ENCODE data around the gene RAN. TPM values are rescaled to one million over a fixed set of nuclear protein-coding genes. Genes with fewer than 3 reads are reported as not detected.
"Not testable (repeated sequence)": the region's sequence is repeated elsewhere in the genome, so short reads cannot be mapped to it uniquely, and the experiment has no call there.

RAN gene
- total RNA-seq, 2 donors from 2014 or later = 1,100 to 1,397 TPM

DNA sequence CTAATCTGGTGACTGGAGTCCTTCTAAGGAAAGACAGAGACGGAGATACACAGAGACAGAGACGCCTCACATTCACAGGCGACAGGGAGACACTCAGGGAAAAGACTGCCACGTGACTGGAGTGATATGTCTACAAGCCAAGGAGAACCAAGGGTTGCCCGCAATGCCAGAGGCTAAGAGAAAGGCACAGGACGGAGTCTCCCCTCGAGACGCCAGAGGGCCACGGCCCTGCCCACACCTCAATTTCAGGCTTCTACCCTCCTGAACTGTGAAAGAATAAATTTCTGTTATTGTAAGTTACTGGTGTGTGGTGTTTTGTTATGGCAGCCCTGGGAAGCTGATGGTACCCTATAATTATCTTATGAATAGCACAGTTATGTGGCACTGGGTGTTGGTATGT is 11.6 kb upstream of the RAN start:
- ATAC-seq (replicated peaks in 1 of 2) = no peak
- H3K4me3 Mint-ChIP-seq = no peak overlapping the region
- no peak overlapping the region for H3K27ac Mint-ChIP-seq
- peaks cover 4 to 9% of the 10 kb centered on the region in 2 donors for H3K9me3 Mint-ChIP-seq
- DNase-seq = no peak
- H3K36me3 Mint-ChIP-seq (ENCODE audit: insufficient read depth in 2 of 2) = peaks cover 13 to 14% of the 10 kb centered on the region in 2 donors
- H3K4me1 Mint-ChIP-seq (ENCODE audit: low read depth) = no peaks in the 10 kb centered on the region
- H3K27me3 Mint-ChIP-seq (ENCODE audit: low read depth) = no peaks in the 10 kb centered on the region

DNA sequence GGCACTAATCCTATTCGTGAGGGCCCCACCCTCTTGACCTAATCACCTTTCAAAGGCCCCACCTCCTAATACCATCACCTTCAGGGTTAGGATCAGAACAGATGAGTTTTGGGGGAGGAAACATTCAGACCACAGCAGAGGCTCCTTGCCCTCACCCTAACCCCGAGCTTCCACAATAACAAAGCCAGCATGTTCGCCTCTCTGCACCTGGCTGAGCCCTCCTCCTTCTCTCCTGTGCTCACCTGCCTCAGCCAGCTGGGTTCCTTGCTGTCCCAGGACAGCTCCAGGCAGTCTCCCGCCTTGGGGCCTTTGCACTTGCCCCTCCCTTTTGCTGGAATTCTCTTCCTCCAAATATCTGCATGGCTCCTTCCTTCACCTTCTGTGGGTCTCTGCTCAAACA is 9.7 kb upstream of the RAN start:
- ATAC-seq (replicated peaks in 1 of 2) (no peak), DNase-seq (no peak)
- H3K4me1 Mint-ChIP-seq (ENCODE audit: low read depth) = no peaks in the 10 kb centered on the region
- H3K36me3 Mint-ChIP-seq (ENCODE audit: insufficient read depth in 2 of 2) = peaks cover 9 to 10% of the 10 kb centered on the region in 2 donors
- H3K27me3 Mint-ChIP-seq (ENCODE audit: low read depth) = no peaks in the 10 kb centered on the region
- no peak overlapping the region for H3K27ac Mint-ChIP-seq
- H3K4me3 Mint-ChIP-seq = no peak overlapping the region
- peaks cover 0 to 4% of the 10 kb centered on the region in 2 donors for H3K9me3 Mint-ChIP-seq

DNA sequence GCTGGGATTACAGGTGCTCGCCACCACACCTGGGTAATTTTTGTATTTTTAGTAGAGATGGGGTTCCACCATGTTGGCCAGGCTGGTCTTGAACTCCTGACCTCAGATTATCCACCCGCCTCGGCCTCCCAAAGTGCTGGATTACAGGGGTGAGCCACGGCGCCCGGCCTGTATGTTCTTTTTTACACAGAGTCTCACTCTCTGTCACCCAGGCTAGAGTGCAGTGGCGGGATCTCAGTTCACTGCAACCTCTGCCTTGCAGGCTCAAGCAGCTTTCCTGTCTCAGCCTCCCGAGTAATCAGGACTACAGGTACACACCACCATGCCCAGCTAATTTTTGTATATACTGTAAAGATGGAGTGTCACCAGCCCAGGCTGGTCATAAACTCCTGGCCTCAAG is 9.1 kb upstream of the RAN start:
- not testable (repeated sequence) for H3K4me3 Mint-ChIP-seq; H3K9me3 Mint-ChIP-seq; H3K27me3 Mint-ChIP-seq (ENCODE audit: low read depth); ATAC-seq (replicated peaks in 1 of 2); H3K27ac Mint-ChIP-seq; H3K4me1 Mint-ChIP-seq (ENCODE audit: low read depth); DNase-seq; H3K36me3 Mint-ChIP-seq (ENCODE audit: insufficient read depth in 2 of 2)

DNA sequence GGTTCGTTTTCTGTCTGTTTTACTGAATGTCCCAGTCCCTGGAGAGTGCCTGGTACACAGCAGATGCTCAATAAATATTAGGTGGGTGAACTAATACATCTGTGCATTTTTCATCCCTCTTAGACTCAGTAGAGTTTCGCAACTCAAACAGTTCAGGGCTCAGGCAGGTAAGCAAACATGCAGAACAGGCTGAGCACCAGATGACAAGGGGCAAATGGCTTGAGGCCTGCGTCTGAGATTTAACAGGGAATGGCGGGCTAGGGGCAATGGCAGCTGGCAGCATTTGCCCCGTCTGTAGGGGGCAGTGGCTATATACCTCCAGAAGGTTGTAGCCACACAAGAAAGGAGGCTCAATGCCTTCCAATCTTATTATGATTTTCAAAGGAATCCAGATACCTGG is 8.6 kb upstream of the RAN start:
- Mint-ChIP-seq H3K4me3 (no peak overlapping the region), H3K9me3 (peaks cover 0 to 5% of the 10 kb centered on the region in 2 donors), H3K27me3 (ENCODE audit: low read depth) (no peaks in the 10 kb centered on the region), H3K27ac (no peak overlapping the region), H3K36me3 (ENCODE audit: insufficient read depth in 2 of 2) (peaks cover 3 to 4% of the 10 kb centered on the region in 2 donors), H3K4me1 (ENCODE audit: low read depth) (peaks cover 4% of the 10 kb centered on the region)
- DNase-seq (no peak), ATAC-seq (replicated peaks in 1 of 2) (no peak)

DNA sequence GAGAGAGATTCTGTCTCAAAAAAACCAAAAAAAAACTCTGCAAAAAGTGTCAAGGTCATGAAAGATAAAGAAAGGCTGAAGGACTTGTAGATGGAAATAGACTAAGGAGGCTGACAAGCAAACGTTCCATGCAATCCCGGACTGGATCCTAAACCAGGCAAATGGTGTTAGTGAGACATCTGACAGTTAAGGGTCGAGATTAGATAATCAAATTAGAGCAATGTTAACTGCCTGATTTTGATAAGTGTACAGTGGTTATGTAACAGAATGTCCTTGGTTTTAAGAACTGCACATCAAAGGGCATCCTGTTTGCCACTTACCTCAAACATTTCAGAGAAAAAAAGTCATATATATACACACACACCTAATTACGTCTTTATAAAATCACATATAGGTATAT is 3.5 kb upstream of the RAN start:
- Mint-ChIP-seq H3K27ac (no peak overlapping the region), H3K36me3 (ENCODE audit: insufficient read depth in 2 of 2) (peaks cover 7 to 10% of the 10 kb centered on the region in 2 donors), H3K4me1 (ENCODE audit: low read depth) (peaks cover 22% of the 10 kb centered on the region), H3K27me3 (ENCODE audit: low read depth) (no peaks in the 10 kb centered on the region), H3K4me3 (no peak overlapping the region), H3K9me3 (peaks cover 0 to 1% of the 10 kb centered on the region in 2 donors)
- ATAC-seq (replicated peaks in 1 of 2) (no peak), DNase-seq (no peak)

DNA sequence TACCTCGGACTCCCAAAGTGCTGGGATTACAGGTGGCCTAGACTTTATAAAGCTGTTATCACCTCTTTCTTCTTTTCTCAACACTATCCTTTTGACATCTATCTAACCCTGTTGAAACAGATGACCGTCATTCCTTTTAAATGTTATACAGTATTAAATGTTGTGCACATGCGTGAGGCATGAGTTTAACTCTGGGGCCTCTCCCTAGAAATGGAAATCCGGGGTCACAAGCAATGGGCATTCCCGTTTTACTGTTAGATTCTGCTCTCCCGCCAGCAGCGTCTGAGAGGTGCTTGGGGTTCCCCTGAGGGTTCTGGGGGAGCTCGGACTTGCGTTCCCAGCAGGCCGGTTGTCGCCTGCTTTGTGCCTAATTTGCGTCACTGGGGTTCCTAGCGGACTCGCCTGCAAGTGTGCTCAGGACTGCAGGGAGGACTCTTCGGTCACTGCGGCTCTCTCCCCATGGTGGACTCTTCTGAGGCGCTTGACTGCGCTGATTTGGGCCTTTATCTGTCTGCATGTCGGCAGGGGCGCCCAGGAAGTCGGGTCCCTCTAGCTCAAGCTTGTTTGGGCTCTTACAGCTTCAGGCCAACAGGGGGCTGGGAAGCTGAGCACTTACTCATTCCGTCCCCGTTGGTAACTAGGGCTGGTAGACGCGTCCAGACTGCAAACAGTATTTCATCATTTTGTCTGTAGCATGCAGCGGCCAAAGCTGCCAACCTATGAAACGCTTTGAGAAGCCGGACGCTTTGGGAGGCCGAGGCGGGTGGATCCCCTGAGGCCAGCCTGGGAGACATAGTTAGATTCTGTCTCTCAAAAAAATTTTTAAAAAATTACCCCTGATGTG is 1.2 kb upstream of the RAN start:
- ATAC-seq (replicated peaks in 1 of 2) (peak; percentile 69 to 73), DNase-seq (peak; percentile 76 to 82)
- Mint-ChIP-seq H3K4me1 (ENCODE audit: low read depth) (peaks cover 45% of the 10 kb centered on the region), H3K27ac (peak overlapping the region; percentile 96), H3K36me3 (ENCODE audit: insufficient read depth in 2 of 2) (peaks cover 18 to 31% of the 10 kb centered on the region in 2 donors), H3K4me3 (peak overlapping the region; percentile 83 to 90), H3K27me3 (ENCODE audit: low read depth) (no peaks in the 10 kb centered on the region), H3K9me3 (peaks cover 0 to 1% of the 10 kb centered on the region in 2 donors)

DNA sequence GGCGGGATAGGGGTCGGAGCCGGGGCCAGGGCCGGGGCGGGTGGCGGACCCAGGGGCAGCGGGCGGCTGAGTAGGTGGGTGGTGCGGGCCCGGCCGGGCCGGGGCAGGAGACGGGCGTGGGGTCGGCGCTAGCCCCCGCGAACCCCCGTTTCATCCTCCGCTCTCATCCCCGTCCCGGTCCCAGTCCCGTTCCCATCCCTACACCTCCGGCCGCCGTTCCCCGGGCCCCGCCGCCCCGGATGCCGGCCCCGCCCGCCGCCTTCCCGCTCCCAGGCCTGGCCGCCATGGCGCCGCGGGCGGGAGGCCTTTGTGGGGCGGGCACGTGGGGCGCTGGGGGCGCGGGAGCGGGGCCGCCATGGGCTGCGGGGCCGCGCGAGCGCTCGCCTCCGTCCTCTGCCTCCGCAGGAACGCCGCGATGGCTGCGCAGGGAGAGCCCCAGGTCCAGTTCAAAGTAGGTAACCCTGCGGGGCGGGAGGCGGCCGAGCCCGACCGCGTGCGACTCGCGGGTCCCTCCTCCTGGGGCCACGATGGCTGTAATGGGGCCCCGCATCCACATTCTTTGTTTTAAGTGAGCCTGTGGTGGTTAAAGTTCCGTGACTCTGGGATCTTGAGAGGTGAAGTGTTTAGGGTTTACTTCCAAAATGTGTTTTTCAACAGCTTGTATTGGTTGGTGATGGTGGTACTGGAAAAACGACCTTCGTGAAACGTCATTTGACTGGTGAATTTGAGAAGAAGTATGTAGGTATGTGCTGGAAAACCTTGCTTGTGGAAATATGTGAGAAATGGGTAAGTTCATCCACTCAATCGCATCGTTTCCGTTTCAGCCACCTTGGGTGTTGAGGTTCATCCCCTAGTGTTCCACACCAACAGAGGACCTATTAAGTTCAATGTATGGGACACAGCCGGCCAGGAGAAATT is 572 bp downstream of the RAN start:
- H3K9me3 Mint-ChIP-seq = peaks cover 0 to 1% of the 10 kb centered on the region in 2 donors
- H3K27ac Mint-ChIP-seq = peak overlapping the region; percentile 96
- peak overlapping the region; percentile 87 to 98 for H3K4me3 Mint-ChIP-seq
- H3K4me1 Mint-ChIP-seq (ENCODE audit: low read depth) = peaks cover 61% of the 10 kb centered on the region
- H3K36me3 Mint-ChIP-seq (ENCODE audit: insufficient read depth in 2 of 2) = peaks cover 20 to 48% of the 10 kb centered on the region in 2 donors
- DNase-seq = peak; percentile 59 to 69
- H3K27me3 Mint-ChIP-seq (ENCODE audit: low read depth) = no peaks in the 10 kb centered on the region
- peak; percentile 38 to 39 for ATAC-seq (replicated peaks in 1 of 2)

DNA sequence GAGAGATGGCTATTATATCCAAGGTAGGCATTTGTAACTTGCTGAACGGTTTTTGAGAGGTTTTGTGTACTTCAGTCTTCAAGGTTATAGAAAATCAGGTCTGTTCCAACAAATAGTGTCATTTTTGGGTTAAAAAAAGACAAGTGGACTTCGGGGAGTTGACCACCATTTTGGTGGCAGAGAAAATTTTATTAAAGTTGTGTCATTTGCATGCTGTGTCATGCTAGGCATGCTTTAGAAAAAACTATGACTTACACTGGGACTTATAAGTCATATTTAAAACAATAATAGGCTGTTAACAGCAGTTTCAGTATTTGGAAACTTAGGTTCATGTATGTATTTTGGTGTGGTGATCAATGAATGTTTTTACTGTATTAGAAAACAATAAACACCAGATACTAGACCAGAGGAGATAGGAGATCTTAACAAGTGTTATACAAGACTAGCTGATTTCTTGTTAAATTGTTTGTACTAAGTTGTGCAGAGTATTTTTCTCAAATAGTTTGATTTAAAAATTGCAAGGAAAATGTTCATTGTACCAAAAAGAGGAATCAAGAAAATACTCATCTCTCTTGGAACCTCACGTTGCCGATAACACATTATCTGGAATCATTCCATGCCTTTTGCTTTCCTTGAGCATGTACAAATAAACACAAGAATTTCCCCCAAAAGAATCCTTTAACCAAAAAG is 1.4 kb downstream of the RAN start:
- ATAC-seq (replicated peaks in 1 of 2) = no peak
- H3K36me3 Mint-ChIP-seq (ENCODE audit: insufficient read depth in 2 of 2) = peaks cover 20 to 52% of the 10 kb centered on the region in 2 donors

DNA sequence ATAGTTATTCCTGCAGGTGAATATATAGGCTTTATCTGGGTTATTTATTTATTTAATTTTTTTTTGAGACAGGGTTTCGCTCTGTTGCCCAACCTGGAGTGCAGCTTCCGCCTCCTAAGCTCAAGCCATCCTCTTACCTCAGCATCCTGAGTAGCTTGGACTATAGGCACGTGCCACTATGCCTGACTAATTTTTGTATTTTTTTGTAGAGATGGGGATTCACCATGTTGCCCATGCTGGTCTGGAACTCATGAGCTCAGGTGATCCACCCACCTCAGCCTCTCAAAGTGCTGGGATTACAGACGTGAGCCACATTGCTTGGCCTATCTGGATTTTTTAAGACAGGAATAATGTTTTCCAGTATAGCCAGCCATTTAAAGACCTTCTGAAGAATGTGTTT is 2.0 kb downstream of the RAN start:
- H3K36me3 Mint-ChIP-seq (ENCODE audit: insufficient read depth in 2 of 2) = peaks cover 20 to 52% of the 10 kb centered on the region in 2 donors
- no peaks in the 10 kb centered on the region for H3K9me3 Mint-ChIP-seq
- peak overlapping the region; percentile 96 for H3K27ac Mint-ChIP-seq
- peak overlapping the region; percentile 87 to 98 for H3K4me3 Mint-ChIP-seq
- DNase-seq (peak in 1 of 2 donors; percentile 14), ATAC-seq (replicated peaks in 1 of 2) (no peak)
- H3K4me1 Mint-ChIP-seq (ENCODE audit: low read depth) = peaks cover 63% of the 10 kb centered on the region
- no peaks in the 10 kb centered on the region for H3K27me3 Mint-ChIP-seq (ENCODE audit: low read depth)

More for the DNA sequence above, 1.4 kb downstream of the RAN start:
- DNase-seq = no peak
- Mint-ChIP-seq H3K4me3 (peak overlapping the region; percentile 87 to 98), H3K9me3 (no peaks in the 10 kb centered on the region), H3K27me3 (ENCODE audit: low read depth) (no peaks in the 10 kb centered on the region), H3K27ac (peak overlapping the region; percentile 96), H3K4me1 (ENCODE audit: low read depth) (peaks cover 66% of the 10 kb centered on the region)

DNA sequence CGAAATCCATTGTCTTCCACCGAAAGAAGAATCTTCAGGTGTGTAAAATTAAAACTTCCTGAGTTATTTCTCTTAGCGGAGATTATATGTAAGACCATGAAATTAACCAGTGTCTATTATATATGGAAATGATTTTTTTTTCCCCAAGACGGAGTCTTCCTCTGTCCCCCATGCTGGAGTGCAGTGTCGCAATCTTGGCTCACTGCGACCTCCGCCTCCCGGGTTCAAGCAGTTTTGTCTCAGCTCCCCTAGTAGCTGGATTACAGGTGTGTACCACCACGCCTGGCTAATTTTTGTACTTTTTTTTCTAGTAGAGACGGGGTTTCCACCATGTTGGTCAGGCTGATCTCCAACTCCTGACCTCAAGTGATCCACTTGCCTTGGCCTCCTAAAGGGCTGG is 2.8 kb downstream of the RAN start:
- peak overlapping the region; percentile 96 for H3K27ac Mint-ChIP-seq
- no peaks in the 10 kb centered on the region for H3K27me3 Mint-ChIP-seq (ENCODE audit: low read depth)
- H3K36me3 Mint-ChIP-seq (ENCODE audit: insufficient read depth in 2 of 2) = peaks cover 20 to 52% of the 10 kb centered on the region in 2 donors
- no peak for DNase-seq
- H3K4me3 Mint-ChIP-seq = peak overlapping the region; percentile 87 to 98
- no peaks in the 10 kb centered on the region for H3K9me3 Mint-ChIP-seq
- H3K4me1 Mint-ChIP-seq (ENCODE audit: low read depth) = peaks cover 71% of the 10 kb centered on the region
- no peak for ATAC-seq (replicated peaks in 1 of 2)

DNA sequence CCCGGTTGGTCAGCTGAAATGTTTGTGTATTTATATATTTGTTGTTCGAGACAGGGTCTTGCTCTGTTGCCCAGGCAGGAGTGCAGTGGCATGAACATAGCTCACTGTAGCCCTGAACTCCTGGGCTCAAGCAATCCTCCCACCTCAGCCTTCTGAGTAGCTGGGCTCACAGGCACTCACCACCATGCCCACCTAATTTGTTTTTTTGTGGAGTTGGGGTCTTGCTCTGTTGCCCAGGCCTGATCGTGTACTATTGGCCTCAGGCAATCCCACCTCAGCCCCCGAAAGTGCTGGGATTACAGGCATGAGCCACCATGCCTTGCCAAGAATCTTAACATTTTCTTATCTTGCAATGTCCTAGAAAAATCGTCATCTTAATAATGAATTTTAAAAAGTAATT is 3.3 kb downstream of the RAN start:
- ATAC-seq (replicated peaks in 1 of 2) (no peak), DNase-seq (no peak)
- Mint-ChIP-seq H3K9me3 (no peaks in the 10 kb centered on the region), H3K27me3 (ENCODE audit: low read depth) (no peaks in the 10 kb centered on the region), H3K36me3 (ENCODE audit: insufficient read depth in 2 of 2) (peaks cover 20 to 52% of the 10 kb centered on the region in 2 donors), H3K27ac (peak overlapping the region; percentile 96), H3K4me3 (peak overlapping the region; percentile 87 to 98), H3K4me1 (ENCODE audit: low read depth) (peaks cover 76% of the 10 kb centered on the region)

DNA sequence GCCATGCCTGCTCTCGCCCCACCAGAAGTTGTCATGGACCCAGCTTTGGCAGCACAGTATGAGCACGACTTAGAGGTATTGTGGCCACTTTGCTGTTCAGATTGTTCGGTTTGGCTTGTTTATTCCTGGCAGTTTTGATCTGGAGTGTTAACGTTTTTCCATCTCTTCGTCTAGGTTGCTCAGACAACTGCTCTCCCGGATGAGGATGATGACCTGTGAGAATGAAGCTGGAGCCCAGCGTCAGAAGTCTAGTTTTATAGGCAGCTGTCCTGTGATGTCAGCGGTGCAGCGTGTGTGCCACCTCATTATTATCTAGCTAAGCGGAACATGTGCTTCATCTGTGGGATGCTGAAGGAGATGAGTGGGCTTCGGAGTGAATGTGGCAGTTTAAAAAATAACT is 3.8 kb downstream of the RAN start:
- H3K27me3 Mint-ChIP-seq (ENCODE audit: low read depth); DNase-seq; H3K9me3 Mint-ChIP-seq; ATAC-seq (replicated peaks in 1 of 2): not testable (repeated sequence)
- Mint-ChIP-seq H3K27ac (peak overlapping the region; percentile 35), H3K4me1 (ENCODE audit: low read depth) (peaks cover 77% of the 10 kb centered on the region), H3K36me3 (ENCODE audit: insufficient read depth in 2 of 2) (peaks cover 20 to 52% of the 10 kb centered on the region in 2 donors), H3K4me3 (peak overlapping the region; percentile 18 to 36)
